ENCODE results near the gene CMBL.

GRCh38 chr5:10304932-10305331 is 2.8 kb downstream of the CMBL start:
- TF ChIP-seq CTCF (IDR thresholded peaks at IDR 0.05; ENCODE audit: low read depth, low read length, poor library complexity, severe bottlenecking) (no peak), EZH2phosphoT487 (IDR thresholded peaks at IDR 0.05; ENCODE audit: borderline replicate concordance, low read length) (no peak)

Measured in DOHH2 (cell line).